Mesothelial cell of epicardium (in vitro differentiated cells): ENCODE data around the gene ZDHHC14. TPM values are rescaled to one million over a fixed set of nuclear protein-coding genes. Genes with fewer than 3 reads are reported as not detected.
A peak's percentile ranks its signal among the peaks of the same experiment; 100 is the strongest.

ENCODE experiments used
- DNase-seq, 2 experiments: peaks; one replicate each; pipeline ENCODE4 v3.0.0; 2021; ENCODE audit warnings: low spot score in 2 of 2; ENCODE audit not compliant: unreplicated experiment in 2 of 2
- H3K27ac Mint-ChIP-seq: 2 replicates; pipeline ENCODE4 v1.8.0; 2021; ENCODE audit warnings: mixed read lengths
- H3K27me3 Mint-ChIP-seq: 2 replicates; pipeline ENCODE4 v1.8.0; 2021; ENCODE audit warnings: low read depth, mixed read lengths
- H3K36me3 Mint-ChIP-seq: 2 replicates; pipeline ENCODE4 v1.8.0; 2021; ENCODE audit warnings: mixed read lengths
- H3K4me1 Mint-ChIP-seq: 2 replicates; pipeline ENCODE4 v1.8.0; 2021; ENCODE audit warnings: mixed read lengths
- H3K4me3 Mint-ChIP-seq: 2 replicates; pipeline ENCODE4 v1.8.0; 2021; ENCODE audit warnings: mild to moderate bottlenecking, moderate library complexity, mixed read lengths
- H3K9me3 Mint-ChIP-seq: 2 replicates; pipeline ENCODE4 v1.8.0; 2021; ENCODE audit warnings: mixed read lengths
- CTCF ChIP-seq: fragments of 200-600 bp; sonication (generic); IDR thresholded peaks from one replicate; pipeline ENCODE4 v1.5.0; 2021; ENCODE audit warnings: antibody characterized with exemption; ENCODE audit not compliant: unreplicated experiment
- total RNA-seq: library from RNA; stranded (reverse); gene quantifications from 3 replicates; pipeline ENCODE4 v1.2.1, GENCODE V29; 2021

Gene ZDHHC14
- total RNA-seq, 1 donor from 2014 or later: 11.3 TPM

DNA sequence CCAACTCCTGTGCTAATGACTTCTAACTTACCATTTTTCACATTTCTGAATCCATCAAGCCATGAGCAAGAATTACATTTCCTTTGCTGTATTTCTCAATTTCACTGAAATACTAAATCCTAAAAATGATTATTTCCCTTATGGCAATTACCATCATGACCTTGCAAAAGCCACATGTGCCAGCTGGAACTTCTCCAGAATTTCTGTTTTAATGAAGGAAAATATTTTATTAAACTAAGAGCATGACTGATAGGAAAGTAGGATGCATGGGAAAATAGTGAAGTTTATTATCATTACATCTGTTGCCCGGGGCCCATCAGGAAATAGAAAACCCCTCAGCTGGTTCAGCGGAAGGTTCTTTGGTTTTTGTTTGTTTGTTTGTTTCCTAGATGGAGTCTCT, 43.2 kb upstream of the ZDHHC14 start:
- Mint-ChIP-seq H3K36me3 (no peaks in the 10 kb centered on the region), H3K4me3 (no peak overlapping the region), H3K4me1 (peaks cover 9% of the 10 kb centered on the region), H3K27ac (no peak overlapping the region), H3K9me3 (no peaks in the 10 kb centered on the region), H3K27me3 (peaks cover 17% of the 10 kb centered on the region)
- no peak for DNase-seq
- TF ChIP-seq CTCF: no peak

DNA sequence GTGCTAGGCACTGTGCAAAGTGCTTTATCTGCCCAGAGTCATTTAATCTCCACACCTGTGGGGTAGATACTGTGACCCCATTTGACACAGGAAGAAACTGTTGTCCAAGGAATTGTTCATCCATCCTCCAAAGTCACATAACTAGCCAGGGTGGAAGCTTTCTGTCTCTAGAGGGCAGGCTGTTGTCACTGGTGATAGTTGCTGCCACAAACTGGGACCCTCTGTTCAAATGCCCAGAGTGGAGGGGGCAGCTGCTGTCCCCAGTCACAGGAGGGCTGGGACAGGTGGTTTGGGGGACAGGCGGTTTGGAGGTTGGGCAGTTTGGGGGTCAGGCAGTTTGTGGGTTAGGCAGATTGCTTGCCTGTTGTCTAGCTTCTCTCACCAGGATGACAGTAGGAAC, 41.6 kb upstream of the ZDHHC14 start:
- H3K9me3 Mint-ChIP-seq: no peaks in the 10 kb centered on the region
- peaks cover 17% of the 10 kb centered on the region for H3K27me3 Mint-ChIP-seq
- no peak for TF ChIP-seq CTCF
- H3K27ac Mint-ChIP-seq: no peak overlapping the region
- H3K36me3 Mint-ChIP-seq: no peaks in the 10 kb centered on the region
- H3K4me1 Mint-ChIP-seq: peaks cover 9% of the 10 kb centered on the region
- no peak overlapping the region for H3K4me3 Mint-ChIP-seq
- no peak for DNase-seq

DNA sequence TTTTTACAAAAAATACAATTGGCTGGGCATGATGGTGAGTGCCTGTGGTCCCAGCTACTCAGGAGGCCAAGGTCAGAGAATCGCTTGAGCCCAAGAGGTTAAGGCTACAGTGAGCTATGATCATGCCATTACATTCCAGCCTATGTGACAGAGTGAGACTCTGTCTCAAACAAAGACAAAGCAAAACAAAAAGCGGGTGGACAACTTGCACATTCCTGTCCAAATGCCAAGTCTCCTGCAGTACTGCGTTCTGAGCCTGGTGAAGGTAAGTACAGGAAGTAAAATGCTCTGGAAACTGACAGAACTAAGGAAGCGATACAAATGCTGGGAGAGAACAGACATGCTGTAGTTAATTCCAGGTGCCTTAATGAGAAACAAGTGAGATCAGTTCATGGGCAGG, 37.3 kb upstream of the ZDHHC14 start:
- Mint-ChIP-seq H3K9me3 (peaks cover 8% of the 10 kb centered on the region), H3K27me3 (peaks cover 23% of the 10 kb centered on the region), H3K4me1 (peaks cover 14% of the 10 kb centered on the region), H3K27ac (peak overlapping the region; percentile 90), H3K4me3 (no peak overlapping the region), H3K36me3 (peaks cover 2% of the 10 kb centered on the region)
- DNase-seq: no peak
- TF ChIP-seq CTCF: no peak

- TF ChIP-seq CTCF: no peak
- H3K4me3 Mint-ChIP-seq: no peak overlapping the region
- no peak overlapping the region for H3K27ac Mint-ChIP-seq
- DNase-seq: no peak
- peaks cover 2% of the 10 kb centered on the region for H3K36me3 Mint-ChIP-seq
- H3K27me3 Mint-ChIP-seq: peaks cover 23% of the 10 kb centered on the region
- peaks cover 18% of the 10 kb centered on the region for H3K9me3 Mint-ChIP-seq
- peaks cover 14% of the 10 kb centered on the region for H3K4me1 Mint-ChIP-seq
These were observed 34.6 kb upstream of the ZDHHC14 start for GRCh38 chr6:157346373-157346772.

DNA sequence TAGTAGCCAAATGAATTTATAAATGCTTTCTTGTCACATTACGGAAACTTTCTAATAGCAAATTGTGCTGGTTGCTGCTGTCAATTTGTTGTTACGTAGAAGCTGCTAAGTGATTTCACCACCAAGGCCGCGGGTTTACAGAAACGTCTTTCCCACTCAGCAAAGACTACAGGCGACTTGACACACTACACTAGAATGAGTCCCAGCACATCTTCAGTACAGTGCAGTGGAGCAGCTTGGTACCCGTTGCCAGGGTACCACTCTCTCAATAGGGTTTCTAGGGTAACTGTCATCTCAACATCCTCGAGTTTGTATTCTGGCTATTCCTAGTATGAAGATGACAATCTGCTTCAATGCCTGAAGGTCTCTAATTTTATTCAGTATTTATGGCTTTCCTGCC, 22.7 kb upstream of the ZDHHC14 start:
- H3K4me3 Mint-ChIP-seq: no peak overlapping the region
- H3K27me3 Mint-ChIP-seq: peaks cover 12% of the 10 kb centered on the region
- H3K9me3 Mint-ChIP-seq: peaks cover 8% of the 10 kb centered on the region
- no peak for DNase-seq
- H3K36me3 Mint-ChIP-seq: no peaks in the 10 kb centered on the region
- no peak for TF ChIP-seq CTCF
- no peaks in the 10 kb centered on the region for H3K4me1 Mint-ChIP-seq
- no peak overlapping the region for H3K27ac Mint-ChIP-seq

- Mint-ChIP-seq H3K27ac (no peak overlapping the region), H3K27me3 (peaks cover 11% of the 10 kb centered on the region), H3K4me1 (no peaks in the 10 kb centered on the region), H3K36me3 (no peaks in the 10 kb centered on the region), H3K4me3 (no peak overlapping the region), H3K9me3 (no peaks in the 10 kb centered on the region)
- TF ChIP-seq CTCF: no peak
- DNase-seq: no peak
These were observed 19.1 kb upstream of the ZDHHC14 start for GRCh38 chr6:157361886-157362285.
